HG03103 (cell line): ENCODE data around the gene LRIG3.

ENCODE experiments used
- ATAC-seq: cut with Tn5 transposase; IDR thresholded peaks from one replicate; pipeline ENCODE4 v1.9.1; 2021; ENCODE audit warnings: low read depth; ENCODE audit not compliant: unreplicated experiment

LRIG3 gene

GRCh38 chr12:58931518-58931917, 11.2 kb upstream of the LRIG3 start:
- ATAC-seq, result no peak

- no peak for ATAC-seq
Observed at GRCh38 chr12:58930770-58931324, 10.5 kb upstream of the LRIG3 start.

- no peak for ATAC-seq
Observed at GRCh38 chr12:58927120-58927519, 6.8 kb upstream of the LRIG3 start.

- ATAC-seq, result no peak
Observed at GRCh38 chr12:58926586-58926985, 6.3 kb upstream of the LRIG3 start.

- ATAC-seq, result no peak
Observed at GRCh38 chr12:58925751-58926150, 5.4 kb upstream of the LRIG3 start.

- no peak for ATAC-seq
Observed at GRCh38 chr12:58925111-58925611, 4.9 kb upstream of the LRIG3 start.

GRCh38 chr12:58924652-58925051, 4.3 kb upstream of the LRIG3 start:
- no peak for ATAC-seq

- ATAC-seq, result no peak
Observed at GRCh38 chr12:58923781-58924180, 3.5 kb upstream of the LRIG3 start.

- ATAC-seq, result no peak
Observed at GRCh38 chr12:58922849-58923248, 2.5 kb upstream of the LRIG3 start.

- no peak for ATAC-seq
Observed at GRCh38 chr12:58920961-58921861, 907 bp upstream of the LRIG3 start.

- ATAC-seq, result peak; percentile 35
Observed at GRCh38 chr12:58919231-58920101, 838 bp downstream of the LRIG3 start.

- ATAC-seq, result no peak
Observed at GRCh38 chr12:58918469-58918844, 1.8 kb downstream of the LRIG3 start.

- ATAC-seq, result no peak
Observed at GRCh38 chr12:58917699-58918468, 2.4 kb downstream of the LRIG3 start.

GRCh38 chr12:58916921-58917511, 3.3 kb downstream of the LRIG3 start:
- no peak for ATAC-seq

- ATAC-seq, result no peak
Observed at GRCh38 chr12:58916161-58916621, 4.1 kb downstream of the LRIG3 start.

GRCh38 chr12:58915634-58916033, 4.7 kb downstream of the LRIG3 start:
- ATAC-seq, result no peak

- no peak for ATAC-seq
Observed at GRCh38 chr12:58915037-58915436, 5.3 kb downstream of the LRIG3 start.

- no peak for ATAC-seq
Observed at GRCh38 chr12:58914457-58914856, 5.8 kb downstream of the LRIG3 start.

GRCh38 chr12:58907391-58907790, 12.9 kb downstream of the LRIG3 start:
- no peak for ATAC-seq

- ATAC-seq, result no peak
Observed at GRCh38 chr12:58906917-58907316, 13.4 kb downstream of the LRIG3 start.
